ENCODE results near the gene ZNF280B.
A peak's percentile ranks its signal among the peaks of the same experiment; 100 is the strongest.

The ZNF280B gene, protein sequence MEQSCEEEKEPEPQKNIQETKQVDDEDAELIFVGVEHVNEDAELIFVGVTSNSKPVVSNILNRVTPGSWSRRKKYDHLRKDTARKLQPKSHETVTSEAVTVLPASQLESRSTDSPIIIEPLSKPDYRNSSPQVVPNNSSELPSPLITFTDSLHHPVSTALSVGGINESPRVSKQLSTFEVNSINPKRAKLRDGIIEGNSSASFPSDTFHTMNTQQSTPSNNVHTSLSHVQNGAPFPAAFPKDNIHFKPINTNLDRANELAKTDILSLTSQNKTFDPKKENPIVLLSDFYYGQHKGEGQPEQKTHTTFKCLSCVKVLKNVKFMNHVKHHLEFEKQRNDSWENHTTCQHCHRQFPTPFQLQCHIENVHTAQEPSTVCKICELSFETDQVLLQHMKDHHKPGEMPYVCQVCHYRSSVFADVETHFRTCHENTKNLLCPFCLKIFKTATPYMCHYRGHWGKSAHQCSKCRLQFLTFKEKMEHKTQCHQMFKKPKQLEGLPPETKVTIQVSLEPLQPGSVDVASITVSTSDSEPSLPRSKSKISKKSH

DNA sequence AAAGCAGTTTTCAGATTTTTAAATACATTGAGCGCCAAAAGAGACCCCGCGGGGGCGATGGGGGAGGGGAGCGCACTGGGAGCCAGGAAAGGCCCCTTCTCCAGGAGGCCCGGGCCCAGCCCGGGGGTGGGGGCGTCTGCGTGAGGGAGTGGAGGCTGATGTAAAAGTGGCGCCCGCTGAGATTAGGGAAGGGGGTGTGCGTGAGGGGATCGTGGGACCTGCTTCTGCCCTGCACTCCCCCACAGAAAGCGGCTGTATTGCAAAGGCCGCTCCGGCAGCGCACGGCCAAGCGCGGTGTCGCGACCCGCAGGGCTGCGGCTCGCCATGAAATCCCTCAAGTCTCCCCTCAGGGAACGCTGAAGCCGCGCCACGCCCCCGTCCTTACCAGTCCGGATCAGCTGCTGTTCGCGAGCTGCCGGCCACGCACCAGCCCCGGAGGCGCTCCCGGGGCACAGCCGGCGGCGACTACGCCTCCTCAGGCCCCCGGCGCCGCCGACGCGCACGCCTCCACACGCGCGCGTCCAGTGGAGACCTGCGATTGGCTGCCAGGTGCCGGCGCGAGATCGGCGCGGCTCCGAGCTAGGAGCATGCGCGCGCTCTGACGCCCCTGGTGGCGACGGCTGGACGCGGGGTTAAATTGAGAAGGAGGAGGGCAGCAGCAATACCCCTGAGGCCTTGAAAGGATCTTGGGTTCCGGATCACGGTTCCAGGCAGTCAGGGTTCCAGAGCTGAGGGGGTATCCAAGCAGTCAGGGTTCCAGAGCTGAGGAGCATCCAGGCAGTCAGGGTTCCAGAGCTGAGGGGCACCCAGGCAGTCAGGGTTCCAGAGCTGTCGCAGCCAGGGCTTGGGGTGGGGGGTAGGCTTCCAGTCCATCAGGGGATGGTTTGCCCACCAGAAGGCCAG is at the start of gene ZNF280B:
ZNF280B (minus strand) TSS at position 469 of the 903 bp plus-strand sequence. CDS start 19,344 bp downstream, outside the sequence.
- DNase-seq (ENCODE audit: low read depth in 2 of 2, low spot score in 1 of 2), result peak; percentile 46 to 61

DNA sequence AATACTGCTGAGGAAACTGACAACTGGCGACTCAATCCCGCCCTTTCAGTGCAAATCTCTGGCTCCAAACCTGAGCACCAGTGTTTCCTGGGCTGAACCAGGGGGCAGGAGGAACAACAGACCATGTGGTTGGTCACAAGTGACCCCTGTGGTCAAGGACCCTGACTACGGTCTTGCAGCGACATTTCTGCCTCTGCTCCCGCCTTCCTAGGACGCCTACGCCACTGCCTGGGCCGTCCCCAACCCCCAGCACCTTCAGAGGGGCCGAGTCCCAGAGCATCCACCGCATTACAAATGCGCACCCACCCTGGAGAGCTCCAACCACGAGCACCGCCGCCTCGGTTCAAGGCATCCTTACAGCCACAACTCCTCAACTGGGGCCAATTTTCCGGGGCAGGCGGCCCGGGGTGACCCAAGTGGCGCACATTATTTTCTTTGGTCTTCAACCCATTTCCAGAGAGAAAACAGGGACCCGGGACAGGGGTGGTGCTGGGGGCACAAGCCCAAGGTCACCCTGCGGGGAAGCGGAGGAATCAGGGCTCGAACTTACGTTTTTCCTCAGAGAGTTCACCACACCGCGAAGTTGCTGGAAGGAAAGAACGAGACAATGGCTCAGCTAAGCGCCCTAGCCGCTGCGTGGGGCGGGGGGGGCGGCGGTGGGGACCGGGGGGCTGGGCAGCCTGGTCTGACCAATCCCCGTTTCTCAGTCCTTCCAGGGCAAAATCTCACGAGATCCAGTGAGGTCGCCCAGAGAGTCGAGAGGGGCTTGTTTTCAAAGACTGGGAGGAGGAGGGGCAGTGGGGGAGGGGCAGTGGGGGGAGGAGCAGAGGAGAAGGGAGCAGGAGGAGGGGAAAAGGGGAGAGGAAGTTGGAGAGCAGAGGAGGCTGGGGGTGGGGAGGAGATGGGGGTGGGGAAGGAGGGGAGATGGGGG is 48.7 kb upstream of the ZNF280B start:
- DNase-seq (ENCODE audit: low read depth in 2 of 2, low spot score in 1 of 2), result no peak

DNA sequence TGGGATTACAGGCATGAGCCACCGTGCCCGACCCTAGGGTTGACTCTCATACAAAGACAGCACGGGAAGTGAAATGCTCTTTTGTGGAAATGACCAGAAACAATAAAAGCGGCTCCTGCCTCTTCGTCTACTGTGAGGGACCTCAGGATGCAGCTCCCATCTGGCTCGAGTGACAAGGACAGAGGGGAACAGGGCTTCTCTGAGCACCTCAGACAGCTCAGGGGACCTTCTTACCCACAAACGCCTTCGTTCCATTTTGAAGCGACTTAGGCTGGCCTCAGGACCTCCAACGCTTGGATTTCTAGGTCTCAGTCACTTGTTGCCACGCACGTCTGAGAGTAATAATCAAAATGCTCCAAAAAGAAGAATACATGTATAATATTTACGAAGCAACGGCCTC is 48.0 kb upstream of the ZNF280B start:
- no peak for DNase-seq (ENCODE audit: low read depth in 2 of 2, low spot score in 1 of 2)

DNA sequence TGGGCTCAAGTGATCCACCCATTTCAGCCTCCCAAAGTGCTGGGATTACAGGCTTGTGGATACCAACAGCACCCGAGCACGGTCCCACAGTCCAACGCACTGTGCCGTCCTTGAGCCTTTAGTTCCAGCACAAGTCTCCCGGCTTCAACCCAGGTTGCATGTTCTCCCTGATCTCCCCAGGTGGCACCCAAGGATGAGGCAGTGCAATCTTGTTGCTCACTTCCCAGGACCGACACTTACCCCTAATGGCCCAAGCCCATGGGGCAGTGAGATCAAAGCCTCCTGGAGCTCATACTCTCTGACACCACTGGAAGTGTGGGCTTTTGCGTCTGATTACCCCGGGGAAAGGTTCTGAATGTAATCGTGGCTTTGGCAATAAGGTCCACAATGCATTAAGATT is 47.1 kb upstream of the ZNF280B start:
- no peak for DNase-seq (ENCODE audit: low read depth in 2 of 2, low spot score in 1 of 2)

DNA sequence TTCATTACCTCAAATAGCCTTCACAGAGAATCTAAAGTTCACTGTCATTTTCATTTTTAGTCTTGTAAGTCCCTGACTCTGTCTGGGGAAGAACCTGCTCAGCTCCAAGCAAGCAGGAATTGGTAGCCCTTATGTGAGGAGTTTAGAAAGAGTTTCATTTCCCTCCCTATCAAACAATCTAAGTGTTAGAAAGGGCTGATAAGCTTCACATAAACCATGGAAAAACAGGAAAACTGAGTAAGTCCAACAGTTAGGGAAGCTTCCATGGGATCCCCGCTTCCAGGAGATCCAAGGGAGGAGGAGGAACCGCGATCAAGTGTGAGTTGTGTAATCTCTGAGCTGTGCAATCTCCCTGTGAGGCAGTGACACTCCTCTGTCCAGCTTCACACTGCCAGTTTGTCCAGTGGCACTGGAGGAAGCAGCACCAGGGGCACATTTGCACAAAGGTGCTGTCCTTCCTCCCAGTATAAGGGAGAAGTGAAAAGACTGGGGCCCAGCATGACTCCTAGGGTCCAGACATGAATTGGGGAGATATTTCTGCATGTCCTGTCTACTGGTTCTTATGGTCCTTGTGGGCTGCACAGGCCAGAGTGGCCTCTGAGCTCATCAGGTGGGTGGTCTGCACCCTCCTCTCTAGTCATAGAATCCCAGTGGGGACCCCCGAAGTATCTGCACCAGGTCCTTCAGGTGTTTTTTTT is 46.2 kb upstream of the ZNF280B start:
- DNase-seq (ENCODE audit: low read depth in 2 of 2, low spot score in 1 of 2), result no peak

DNA sequence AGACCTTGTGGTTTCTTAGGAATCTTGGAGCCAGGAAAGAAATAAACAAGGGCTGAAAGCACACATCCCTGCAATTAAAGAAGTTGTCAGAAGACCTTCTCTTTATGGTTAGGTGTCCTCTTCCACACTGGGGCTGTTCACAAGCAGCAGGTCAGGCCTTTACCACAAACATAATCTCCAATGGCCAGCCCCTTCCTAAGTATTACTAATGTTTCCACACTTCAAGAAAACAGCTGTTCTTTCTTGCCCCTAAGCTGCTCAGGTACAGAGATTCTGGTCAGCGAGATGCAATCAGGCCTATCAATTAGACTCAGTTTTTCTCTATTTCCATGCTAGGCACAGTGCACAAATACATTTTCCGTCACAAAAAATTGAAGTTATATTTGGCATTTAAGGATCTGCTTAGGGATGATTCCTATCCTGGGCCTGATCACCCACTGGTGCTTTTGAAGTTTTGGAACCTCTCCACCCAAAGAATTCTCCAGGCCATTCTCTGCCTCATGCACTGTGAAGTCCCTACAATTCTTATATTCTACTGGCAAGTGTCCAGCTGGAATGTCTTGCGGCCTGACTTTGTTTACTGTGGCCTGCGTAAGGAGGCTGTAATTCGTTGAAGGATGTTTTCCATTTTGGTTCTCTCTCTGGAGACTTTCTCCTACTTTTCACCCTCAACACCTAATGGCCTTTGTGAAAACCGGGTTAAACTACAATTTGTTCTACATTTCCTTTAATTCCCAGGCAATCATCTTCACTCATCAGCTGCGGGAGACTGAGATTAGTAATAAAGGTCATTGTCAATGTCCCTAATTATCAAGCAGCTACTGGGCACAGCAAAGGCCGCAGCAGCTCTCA is 45.4 kb upstream of the ZNF280B start:
- no peak for DNase-seq (ENCODE audit: low read depth in 2 of 2, low spot score in 1 of 2)

DNA sequence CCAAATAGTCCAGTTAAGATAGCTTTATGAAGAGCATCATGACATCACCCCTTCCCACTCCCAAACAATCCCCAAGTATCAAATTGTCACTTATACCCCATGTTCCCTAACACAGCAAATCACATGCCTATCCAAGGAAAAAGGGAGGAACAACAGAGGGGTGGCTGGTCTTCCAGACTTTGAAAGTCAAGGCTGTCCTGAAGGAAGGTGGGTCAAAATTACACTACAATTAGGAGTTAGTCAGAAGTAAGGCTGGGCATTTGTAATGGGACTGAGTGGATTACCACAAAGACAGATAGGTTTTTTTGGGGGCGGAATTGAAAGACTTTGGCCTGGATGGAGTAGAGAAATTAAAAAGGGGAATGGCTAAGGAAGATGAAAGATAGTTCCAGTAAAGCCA is 44.6 kb upstream of the ZNF280B start:
- DNase-seq (ENCODE audit: low read depth in 2 of 2, low spot score in 1 of 2), result no peak

DNA sequence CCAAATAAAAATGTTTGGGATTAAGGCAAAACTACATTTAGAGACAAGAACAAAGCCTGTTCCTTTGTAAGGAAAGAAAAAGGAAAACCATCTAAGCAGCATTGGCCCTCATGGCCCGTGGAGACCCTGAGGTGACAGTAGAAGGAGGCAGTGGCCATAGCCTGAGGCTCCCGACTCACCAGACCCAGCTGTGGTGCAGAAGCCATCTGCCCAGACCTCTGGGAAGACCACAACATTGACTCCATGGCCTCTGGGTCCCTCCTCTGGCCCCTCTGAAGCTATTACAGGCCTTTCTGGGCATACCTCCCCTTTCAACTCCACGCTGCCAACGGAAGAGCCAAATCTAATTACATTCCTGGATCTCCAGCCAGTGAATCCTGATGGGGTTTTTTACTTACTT is 44.1 kb upstream of the ZNF280B start:
- no peak for DNase-seq (ENCODE audit: low read depth in 2 of 2, low spot score in 1 of 2)

DNA sequence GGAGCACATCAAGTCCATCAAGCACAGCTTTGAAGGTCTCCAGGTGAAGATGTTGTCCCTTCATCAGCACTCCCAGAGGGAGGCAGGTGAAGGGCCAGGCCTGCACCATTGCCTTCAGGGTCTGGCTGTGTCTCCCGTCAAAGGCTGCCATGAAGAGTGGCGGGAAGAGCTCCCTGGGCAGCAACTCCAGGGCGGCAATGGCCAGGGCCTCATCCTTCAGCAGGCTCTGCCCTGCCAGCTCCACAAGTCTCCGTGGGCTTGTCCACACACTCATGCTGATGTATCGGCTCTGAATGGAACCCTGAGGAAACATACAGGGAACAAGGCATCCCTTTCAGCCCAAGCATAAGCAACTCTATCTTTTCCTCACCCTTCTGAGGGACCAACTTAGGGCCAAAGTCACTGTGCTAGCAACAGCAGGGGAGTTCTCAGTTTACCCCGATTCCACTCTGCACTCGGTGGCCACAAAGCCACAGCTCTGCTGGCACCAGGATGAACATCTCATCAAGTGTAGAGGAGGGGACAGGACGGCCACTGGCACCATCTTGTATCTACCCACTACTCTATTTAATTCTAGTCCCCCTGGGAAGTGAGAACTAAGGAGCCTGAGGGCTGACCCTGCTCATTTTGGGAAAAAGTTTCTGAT is 42.4 kb upstream of the ZNF280B start:
- no peak for DNase-seq (ENCODE audit: low read depth in 2 of 2, low spot score in 1 of 2)

DNA sequence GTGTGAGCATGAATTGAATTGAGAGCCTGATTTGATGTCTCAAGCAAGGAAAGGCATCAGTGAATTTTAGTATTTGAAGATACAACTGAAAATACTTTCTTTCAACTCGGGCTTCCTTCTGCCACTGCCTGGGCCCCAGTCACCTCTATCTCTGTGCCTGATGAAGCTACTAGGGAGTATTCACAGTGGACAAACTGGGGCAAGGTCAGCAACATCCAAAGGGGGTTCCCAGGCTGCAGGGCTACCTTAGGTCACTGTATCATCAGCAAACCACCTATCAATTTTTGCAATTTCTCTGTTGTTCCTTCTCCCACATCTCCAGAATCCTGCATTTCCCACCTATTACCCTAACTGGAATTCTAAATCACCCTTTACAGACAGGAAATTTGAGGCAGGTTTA is 40.4 kb upstream of the ZNF280B start:
- no peak for DNase-seq (ENCODE audit: low read depth in 2 of 2, low spot score in 1 of 2)

DNA sequence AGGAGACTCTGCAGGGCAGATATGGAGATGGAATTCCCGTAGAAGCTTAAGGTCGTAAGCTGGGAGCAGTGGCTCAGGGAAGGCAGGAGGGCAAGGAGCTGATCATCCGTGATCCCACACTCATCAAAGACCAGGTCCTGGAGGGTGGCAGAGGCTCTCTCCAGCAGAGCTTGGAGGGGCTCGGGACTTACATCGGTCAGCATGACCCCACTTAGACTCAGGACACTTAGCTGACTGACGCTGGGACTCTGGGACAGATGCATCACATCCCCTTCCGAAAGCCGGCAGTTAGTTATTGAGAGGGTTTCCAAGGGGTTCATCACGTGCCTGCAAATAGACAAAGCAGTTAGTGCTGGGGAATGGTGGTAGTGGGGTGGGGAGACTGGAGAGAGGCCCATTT is 39.8 kb upstream of the ZNF280B start:
- no peak for DNase-seq (ENCODE audit: low read depth in 2 of 2, low spot score in 1 of 2)

DNA sequence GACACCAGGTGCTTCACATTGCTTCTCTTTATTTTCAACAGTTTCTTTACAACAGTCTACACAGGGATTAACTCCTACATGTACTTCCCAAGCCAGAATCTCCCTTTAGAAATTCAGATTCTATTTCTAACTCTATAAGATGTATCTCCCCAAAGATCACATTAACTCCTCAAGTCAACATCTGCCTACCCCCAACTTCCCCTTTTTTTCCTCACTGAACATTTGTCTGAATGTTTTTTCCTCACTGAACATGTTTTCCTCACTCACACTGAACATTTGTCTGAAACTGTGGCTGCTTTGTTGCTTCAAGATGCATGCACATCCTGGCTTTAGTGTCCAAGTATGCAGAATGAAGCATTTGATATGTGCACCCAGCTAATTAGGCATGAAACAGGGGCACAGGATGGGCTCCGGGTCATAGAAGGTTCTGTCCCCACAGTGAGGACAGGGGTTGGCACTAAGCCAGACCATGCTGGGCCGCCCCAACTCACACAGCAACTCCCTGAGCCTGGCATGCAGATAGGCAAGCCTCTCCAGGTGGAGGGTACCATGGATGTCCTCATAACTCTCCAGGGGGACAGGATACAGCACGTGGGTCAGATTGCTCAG is 39.3 kb upstream of the ZNF280B start:
- no peak for DNase-seq (ENCODE audit: low read depth in 2 of 2, low spot score in 1 of 2)

DNA sequence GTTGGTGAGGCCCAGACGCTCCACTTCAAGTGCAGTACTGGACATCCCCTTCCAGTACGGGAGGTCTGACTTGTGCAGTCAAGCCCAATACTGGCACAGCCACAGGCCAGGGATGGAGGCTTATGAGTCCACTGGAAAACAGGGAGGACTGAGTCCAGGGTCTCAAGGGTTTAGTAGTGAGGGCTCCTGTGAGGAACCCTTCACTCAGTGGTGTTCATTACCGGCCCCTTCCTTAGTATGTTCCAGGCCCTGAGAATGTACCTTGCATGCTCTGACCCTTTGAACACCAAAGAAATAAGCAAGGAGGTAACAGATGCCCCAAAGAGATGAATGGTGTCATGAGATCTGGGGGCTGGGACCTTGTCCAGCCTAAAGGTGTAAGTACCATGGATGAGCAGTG is 38.7 kb upstream of the ZNF280B start:
- DNase-seq (ENCODE audit: low read depth in 2 of 2, low spot score in 1 of 2), result no peak

DNA sequence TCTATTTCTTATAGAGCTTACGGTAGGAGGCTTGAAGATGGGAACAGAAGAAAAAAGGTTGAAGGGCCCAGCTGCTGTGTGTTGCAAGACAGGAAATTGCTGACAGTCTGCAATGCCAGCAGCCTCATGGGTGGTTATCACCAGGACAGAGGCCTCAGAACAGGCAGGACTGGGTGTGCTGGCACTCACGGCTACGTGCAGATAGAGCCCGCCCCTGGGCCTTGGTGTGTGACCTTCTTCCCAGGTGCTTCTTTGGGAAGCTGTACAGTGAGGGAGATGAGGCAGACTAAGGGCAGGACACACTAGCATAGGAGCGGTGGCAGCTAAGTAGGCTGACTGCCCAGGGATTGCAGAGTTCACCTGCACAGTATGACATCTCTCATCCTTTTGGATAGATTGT is 37.9 kb upstream of the ZNF280B start:
- no peak for DNase-seq (ENCODE audit: low read depth in 2 of 2, low spot score in 1 of 2)

DNA sequence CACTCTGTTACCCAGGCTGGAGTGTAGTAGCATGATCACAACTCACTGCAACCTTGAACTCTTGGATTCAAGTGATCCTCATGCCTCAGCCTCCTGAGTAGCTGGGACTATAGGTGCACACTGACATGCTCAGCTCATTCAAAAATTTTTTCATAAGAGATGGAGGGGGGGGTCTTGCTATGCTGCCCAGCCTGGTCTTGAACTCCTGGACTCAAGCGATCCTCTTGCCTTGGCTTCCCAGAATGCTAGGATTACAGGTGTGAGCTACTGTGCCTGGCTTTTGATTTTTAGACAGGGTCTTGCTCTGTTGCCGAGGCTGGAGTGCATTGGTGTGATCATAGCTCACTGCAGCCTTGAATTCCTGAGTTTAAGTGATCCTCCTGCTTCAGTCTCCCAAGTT is 36.5 kb upstream of the ZNF280B start:
- DNase-seq (ENCODE audit: low read depth in 2 of 2, low spot score in 1 of 2), result no peak

DNA sequence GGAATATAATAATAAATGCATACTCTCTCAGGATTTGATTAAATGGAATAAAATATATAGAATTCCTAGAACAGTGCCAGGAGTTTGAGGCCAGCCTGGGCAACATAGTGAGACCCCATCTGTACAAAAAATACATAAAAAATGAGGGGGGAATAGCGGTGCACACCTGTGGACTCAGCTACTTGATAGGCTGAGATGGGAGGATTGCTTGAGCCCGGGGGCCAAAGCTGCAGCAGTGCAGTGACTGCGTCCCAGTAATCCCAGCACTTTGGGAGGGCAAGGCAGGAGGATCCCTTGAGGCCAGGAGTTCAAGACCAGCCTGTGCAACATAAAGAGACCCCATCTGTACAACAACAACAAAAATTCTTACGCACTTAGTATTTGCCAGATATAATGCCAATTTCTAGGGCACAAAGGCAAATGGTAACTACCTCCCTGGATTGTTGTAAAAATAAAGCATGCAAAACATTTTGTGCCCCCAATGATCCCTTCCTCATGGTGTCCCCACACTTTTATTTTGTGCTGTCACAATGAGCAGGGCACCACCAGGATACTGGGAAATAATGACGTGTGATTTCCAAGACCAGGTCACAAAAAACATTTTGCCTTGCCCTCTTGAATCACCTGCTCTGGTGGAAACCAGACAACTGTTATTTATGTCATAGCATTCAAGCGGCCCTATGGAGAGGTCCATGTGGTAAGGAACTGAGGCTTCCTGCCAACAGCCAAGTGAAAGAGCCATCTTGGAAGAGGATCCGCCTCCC is 29.9 kb upstream of the ZNF280B start:
- no peak for DNase-seq (ENCODE audit: low read depth in 2 of 2, low spot score in 1 of 2)

DNA sequence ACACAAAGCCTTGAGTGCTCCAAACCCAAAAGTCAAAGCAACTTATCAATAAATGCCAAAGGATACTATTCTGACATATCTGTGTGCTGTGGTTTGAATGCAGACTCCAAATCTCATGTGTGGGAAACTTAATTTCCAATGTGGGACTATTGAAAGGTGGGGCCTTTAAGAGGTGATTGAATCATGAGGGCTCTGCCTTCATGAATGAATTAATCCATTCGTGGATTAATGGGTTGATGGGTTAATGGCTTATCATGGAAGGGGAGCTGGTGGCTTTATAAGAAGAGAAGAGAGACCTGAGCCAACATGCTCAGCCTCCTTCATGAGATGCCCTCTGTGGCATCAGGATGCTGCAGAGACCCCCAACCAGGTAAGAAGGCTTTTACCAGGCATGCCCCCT is 28.4 kb upstream of the ZNF280B start:
- DNase-seq (ENCODE audit: low read depth in 2 of 2, low spot score in 1 of 2), result no peak

DNA sequence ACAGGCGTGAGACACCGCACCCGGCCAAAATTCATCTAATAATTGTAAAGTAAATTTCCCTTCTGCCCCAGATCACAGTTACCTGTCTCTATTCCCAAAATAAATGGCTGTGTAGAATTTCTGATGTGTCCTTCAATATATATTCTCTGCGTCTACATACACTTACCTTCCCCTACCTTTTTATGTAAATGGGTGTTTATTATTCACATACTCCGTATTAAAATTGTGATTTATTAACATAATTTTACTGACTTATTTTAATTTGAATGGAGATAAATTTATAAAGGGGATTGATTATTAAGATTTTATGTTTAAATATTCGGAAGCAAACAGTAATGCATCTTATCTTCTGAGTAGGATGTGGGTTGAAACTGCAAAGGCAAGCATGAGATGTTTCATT is 28.0 kb upstream of the ZNF280B start:
- no peak for DNase-seq (ENCODE audit: low read depth in 2 of 2, low spot score in 1 of 2)
